NCI-H748 (cell line): ENCODE results near the gene GPR160.

ENCODE experiments used
- DNase-seq: peaks from one replicate; lab custom pipeline; 2025; ENCODE audit not compliant: unreplicated experiment; lab: John Stamatoyannopoulos, UW

The GPR160 gene

GRCh38 chr3:170027233-170028102 is 10.3 kb upstream of the GPR160 start:
- no peak for DNase-seq

- no peak for DNase-seq
Observed at GRCh38 chr3:170033489-170033888, 4.3 kb upstream of the GPR160 start.

- DNase-seq: peak; percentile 58
Observed at GRCh38 chr3:170038434-170039110, 777 bp downstream of the GPR160 start.

- DNase-seq: peak; percentile 17
Observed at GRCh38 chr3:170040418-170040817, 2.6 kb downstream of the GPR160 start.

GRCh38 chr3:170043506-170043905 is 5.7 kb downstream of the GPR160 start:
- DNase-seq: no peak

GRCh38 chr3:170044271-170044670 is 6.5 kb downstream of the GPR160 start:
- DNase-seq: no peak

GRCh38 chr3:170044795-170045244 is 7.0 kb downstream of the GPR160 start:
- DNase-seq: no peak

- no peak for DNase-seq
Observed at GRCh38 chr3:170046269-170047132, 8.7 kb downstream of the GPR160 start.

GRCh38 chr3:170047133-170047404 is 9.3 kb downstream of the GPR160 start:
- no peak for DNase-seq

- no peak for DNase-seq
Observed at GRCh38 chr3:170049146-170050000, 11.6 kb downstream of the GPR160 start.

GRCh38 chr3:170050753-170051152 is 13.0 kb downstream of the GPR160 start:
- no peak for DNase-seq

- DNase-seq: no peak
Observed at GRCh38 chr3:170052398-170052797, 14.6 kb downstream of the GPR160 start.

GRCh38 chr3:170054204-170054603 is 16.4 kb downstream of the GPR160 start:
- no peak for DNase-seq

GRCh38 chr3:170055209-170055608 is 17.4 kb downstream of the GPR160 start:
- no peak for DNase-seq

- DNase-seq: no peak
Observed at GRCh38 chr3:170056710-170057454, 19.1 kb downstream of the GPR160 start.

- no peak for DNase-seq
Observed at GRCh38 chr3:170057550-170057949, 19.8 kb downstream of the GPR160 start.

GRCh38 chr3:170058127-170058526 is 20.3 kb downstream of the GPR160 start:
- DNase-seq: no peak

GRCh38 chr3:170059447-170059846 is 21.7 kb downstream of the GPR160 start:
- no peak for DNase-seq

GRCh38 chr3:170062068-170062467 is 24.3 kb downstream of the GPR160 start:
- no peak for DNase-seq

- DNase-seq: no peak
Observed at GRCh38 chr3:170062769-170063168, 25.0 kb downstream of the GPR160 start.
